HCT116 (cell line): Measurements from ENCODE around the gene SOX9. TPM values are rescaled to one million over a fixed set of nuclear protein-coding genes. Genes with fewer than 3 reads are reported as not detected.
A peak's percentile ranks its signal among the peaks of the same experiment; 100 is the strongest.

Source experiments
- ATAC-seq: fragments of 200-7000 bp; cut with Tn5 transposase; 2 replicates; pipeline ENCODE4 v1.9.1; 2020; ENCODE audit warnings: mild to moderate bottlenecking, moderate library complexity
- BruUV-seq: library from RNA; stranded (reverse); fragments of 400-500 nt; replicated peaks from 2 replicates; lab custom pipeline; 2021; lab: Mats Ljungman, UMichigan
- CTCF ChIA-PET: fragments of 300-600 bp; sonication (Branson Sonifier 250); formaldehyde crosslinking; loops from one replicate; lab custom pipeline; 2021; ENCODE audit warnings: antibody characterized with exemption; lab: Charles Lee
- POLR2A ChIA-PET: fragments of 300-600, 350-600 bp; sonication (Branson Sonifier 250); formaldehyde crosslinking; loops from one replicate; lab custom pipeline; 2021; ENCODE audit warnings: antibody characterized with exemption; lab: Charles Lee
- RAD21 ChIA-PET, 2 experiments: fragments of 300-600 bp; sonication (Branson Sonifier 250); formaldehyde crosslinking; loops; one replicate each; lab custom pipeline; 2023; ENCODE audit warnings: low total read pairs in 2 of 2; ENCODE audit not compliant: uncharacterized antibody in 2 of 2, unreplicated experiment in 2 of 2, low non-redundant PET in 1 of 2; lab: Charles Lee
- DNase-seq: peaks from one replicate; pipeline ENCODE4 v3.0.0-alpha.2; 2010; ENCODE audit warnings: low read depth, low spot score
- H2AFZ ChIP-seq: fragments of 200-600 bp; shearing (Covaris generic), sonication (generic); 2 replicates; pipeline ENCODE4 v1.6.1; 2017; ENCODE audit warnings: low read depth, mixed run types, mixed read lengths, antibody characterized with exemption, low read length; ENCODE audit not compliant: poor library complexity, severe bottlenecking
- H3K27ac ChIP-seq: 2 replicates; pipeline ENCODE4 v1.5.1; 2012; ENCODE audit warnings: low read depth, low read length
- H3K27me3 ChIP-seq: fragments of 200-600 bp; sonication (generic); 2 replicates; pipeline ENCODE4 v1.6.1; 2016; ENCODE audit warnings: mixed run types, low read length, mixed read lengths; ENCODE audit not compliant: insufficient read depth
- H3K36me3 ChIP-seq, 2 experiments: fragments of 200-500 bp in 1 of 2; fragments of 200-600 bp in 1 of 2; sonication (Bioruptor generic) in 1 of 2; sonication (generic) in 1 of 2; 2 replicates each; pipeline versions ENCODE4 v1.5.1 to v1.6.1; 2014 to 2016; ENCODE audit warnings: low read length in 2 of 2, inconsistent platforms in 1 of 2, mixed read lengths in 1 of 2, mixed run types in 1 of 2; ENCODE audit not compliant: insufficient read depth in 2 of 2, control insufficient read depth in 1 of 2
- H3K4me1 ChIP-seq, 2 experiments: fragments of 200-600 bp in 1 of 2; sonication (generic) in 1 of 2; 2 replicates each; pipeline versions ENCODE4 v1.5.1 to v1.6.1; 2012 to 2017; ENCODE audit warnings: low read length in 2 of 2, inconsistent platforms in 1 of 2, mild to moderate bottlenecking in 1 of 2, mixed read lengths in 1 of 2, mixed run types in 1 of 2, moderate library complexity in 1 of 2; ENCODE audit not compliant: insufficient read depth in 2 of 2, control insufficient read depth in 1 of 2
- H3K4me2 ChIP-seq: fragments of 200-600 bp; sonication (generic); 2 replicates; pipeline ENCODE4 v1.6.1; 2017; ENCODE audit warnings: mixed run types, low read length, mixed read lengths
- H3K4me3 ChIP-seq, 2 experiments: fragments of 200-600 bp in 1 of 2; sonication (generic) in 1 of 2; replicated peaks in 1 of 2; 2 replicates each; pipeline ENCODE4 v1.5.1; 2011 to 2016; ENCODE audit warnings: low read length in 2 of 2, control low read depth in 1 of 2, low read depth in 1 of 2, mild to moderate bottlenecking in 1 of 2, mixed read lengths in 1 of 2, mixed run types in 1 of 2
- H3K79me2 ChIP-seq: fragments of 200-600 bp; sonication (generic); 2 replicates; pipeline ENCODE4 v1.6.1; 2017; ENCODE audit warnings: mild to moderate bottlenecking, mixed run types, low read length, moderate library complexity, mixed read lengths; ENCODE audit not compliant: insufficient read depth
- H3K9ac ChIP-seq: fragments of 200-600 bp; sonication (generic); 2 replicates; pipeline ENCODE4 v1.6.1; 2016; ENCODE audit warnings: low read length, mixed read lengths
- H3K9me2 ChIP-seq: fragments of 200-600 bp; sonication (generic), shearing (Covaris generic); 2 replicates; pipeline ENCODE4 v1.6.1; 2017; ENCODE audit warnings: mixed run types, mild to moderate bottlenecking, moderate library complexity; ENCODE audit not compliant: insufficient read depth
- H3K9me3 ChIP-seq, 2 experiments: fragments of 200-500 bp in 1 of 2; fragments of 200-600 bp in 1 of 2; sonication (Bioruptor generic) in 1 of 2; sonication (generic) in 1 of 2; 2 replicates each; pipeline ENCODE4 v1.6.1; 2014 to 2017; ENCODE audit warnings: low read length in 2 of 2, mixed read lengths in 2 of 2, inconsistent platforms in 1 of 2, low read depth in 1 of 2, mild to moderate bottlenecking in 1 of 2, mixed run types in 1 of 2, moderate library complexity in 1 of 2; ENCODE audit not compliant: control insufficient read depth in 1 of 2, insufficient read depth in 1 of 2
- H4K20me1 ChIP-seq: fragments of 200-600 bp; sonication (generic), shearing (Covaris generic); 2 replicates; pipeline ENCODE4 v1.6.1; 2017; ENCODE audit warnings: mixed run types, mild to moderate bottlenecking, moderate library complexity; ENCODE audit not compliant: insufficient read depth
- CBX3 ChIP-seq: IDR thresholded peaks from 2 replicates; pipeline ENCODE4 v1.6.1; 2012; ENCODE audit warnings: low read depth
- CEBPB ChIP-seq: IDR thresholded peaks from 2 replicates; pipeline ENCODE4 v1.6.1; 2012; ENCODE audit warnings: low read depth
- CTCF ChIP-seq, 3 experiments: fragments of 200-600 bp in 1 of 3; sonication (generic) in 1 of 3; IDR thresholded peaks in 2 of 3; conservative IDR thresholded peaks in 1 of 3; 2 replicates each; pipeline ENCODE4 v1.5.1; 2012 to 2017; ENCODE audit warnings: low read depth in 2 of 3, low read length in 2 of 3, antibody characterized with exemption in 1 of 3, borderline replicate concordance in 1 of 3, control low read depth in 1 of 3, mild to moderate bottlenecking in 1 of 3, mixed read lengths in 1 of 3, mixed run types in 1 of 3, moderate library complexity in 1 of 3; ENCODE audit not compliant: insufficient read depth in 1 of 3
- EGR1 ChIP-seq: IDR thresholded peaks from 2 replicates; pipeline ENCODE4 v1.6.1; 2012; ENCODE audit warnings: low read depth
- EZH2phosphoT487 ChIP-seq: fragments of 200-600 bp; IDR thresholded peaks from 2 replicates; pipeline ENCODE4 v1.6.1; 2018; ENCODE audit warnings: antibody characterized with exemption, borderline replicate concordance
- FOSL1 ChIP-seq: IDR thresholded peaks from 2 replicates; pipeline ENCODE4 v1.6.1; 2012; ENCODE audit warnings: low read depth
- MAX ChIP-seq: IDR thresholded peaks from 2 replicates; pipeline ENCODE4 v1.6.1; 2012
- POLR2A ChIP-seq: IDR thresholded peaks from 2 replicates; pipeline ENCODE4 v1.7.0; 2011; ENCODE audit warnings: borderline replicate concordance; ENCODE audit not compliant: insufficient read depth, insufficient read length; ENCODE audit errors: extremely low read depth
- RAD21 ChIP-seq: IDR thresholded peaks from 2 replicates; pipeline ENCODE4 v1.6.1; 2012; ENCODE audit warnings: low read depth, mild to moderate bottlenecking
- SIN3A ChIP-seq: IDR thresholded peaks from 2 replicates; pipeline ENCODE4 v1.6.1; 2012; ENCODE audit warnings: low read depth
- SP1 ChIP-seq: IDR thresholded peaks from 2 replicates; pipeline ENCODE4 v1.6.1; 2012; ENCODE audit warnings: low read depth
- TCF7L2 ChIP-seq: IDR thresholded peaks from 2 replicates; pipeline ENCODE4 v1.7.0; 2011; ENCODE audit warnings: borderline replicate concordance, inconsistent platforms; ENCODE audit not compliant: insufficient read depth, insufficient read length; ENCODE audit errors: extremely low read depth
- YY1 ChIP-seq: IDR thresholded peaks from 2 replicates; pipeline ENCODE4 v1.6.1; 2011; ENCODE audit warnings: low read length, low read depth, moderate library complexity, mild to moderate bottlenecking; ENCODE audit not compliant: insufficient replicate concordance; ENCODE audit errors: extremely low read depth
- intact Hi-C: fragments of 100-400 bp; cut with micrococcal nuclease; formaldehyde crosslinking; loops from 2 replicates; pipeline ENCODE4 v1.10.0; 2022
- total RNA-seq: library from RNA; stranded (reverse); gene quantifications from one replicate; pipeline ENCODE4 v1.2.1, GENCODE V29; 2021; ENCODE audit not compliant: unreplicated experiment
- TF ChIP-seq, protein P1 (sequence below): IDR thresholded peaks from 2 replicates; pipeline ENCODE4 v1.6.1; 2012; ENCODE audit warnings: low read depth

SOX9 gene
- total RNA-seq, 1 experiment from 2014 or later: 69.2 TPM

DNA sequence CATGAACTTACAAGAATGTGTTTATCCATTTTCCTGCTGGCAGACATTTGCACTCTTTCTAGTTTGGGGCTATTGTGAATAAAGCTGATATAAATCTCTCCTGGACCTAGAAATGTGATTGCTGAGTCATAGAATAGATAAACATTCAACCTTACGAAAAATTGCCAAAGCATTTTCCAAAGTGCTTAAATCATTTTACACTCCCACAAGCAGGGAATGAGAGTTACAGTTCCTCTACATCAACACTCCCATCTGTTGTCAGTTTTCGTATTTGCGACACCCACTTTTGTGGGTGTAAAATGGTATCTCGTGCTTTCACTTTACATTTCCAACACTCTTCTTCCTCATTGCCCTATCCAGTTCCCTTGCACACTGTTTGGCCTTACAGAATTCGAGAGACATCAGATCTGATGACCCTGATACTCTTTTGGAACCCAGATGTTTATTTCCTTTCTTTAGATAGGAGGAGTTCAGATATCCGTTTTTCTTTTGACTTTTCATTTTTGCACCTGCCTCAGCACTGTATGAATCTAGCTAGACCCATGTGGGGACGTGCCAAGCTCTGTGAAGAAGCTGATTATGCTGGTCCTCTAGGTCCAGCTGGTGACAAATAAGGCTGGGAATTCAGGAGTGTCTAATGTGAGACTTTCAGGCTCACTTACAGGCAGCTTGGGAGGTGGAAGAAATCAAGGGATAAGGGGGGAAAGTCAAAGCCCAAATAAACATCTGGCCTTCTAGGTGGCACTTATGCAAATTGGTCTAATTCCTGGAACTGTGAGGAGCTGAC, 14.0 kb downstream of the SOX9 start:
- ChIA-PET CTCF (interaction anchor here (2.6 kb wide), 1 partner anchor 296 kb away, joined by 10 read pairs; no protein-coding TSS in a partner anchor), RAD21 (no interaction called here), POLR2A (no interaction called here)
- no peaks in the 10 kb centered on the region for H3K9me3 ChIP-seq
- H3K27ac ChIP-seq: no peak overlapping the region
- no peaks in the 10 kb centered on the region for H4K20me1 ChIP-seq
- H3K4me3 ChIP-seq: no peak overlapping the region
- H2AFZ ChIP-seq: peak overlapping the region; percentile 11
- no peaks in the 10 kb centered on the region for H3K9me2 ChIP-seq
- no TSS peak for BruUV-seq
- no peaks in the 10 kb centered on the region for H3K79me2 ChIP-seq
- peak overlapping the region; percentile 14; the same call in 1 of the 2 replicates for H3K4me2 ChIP-seq
- no peak overlapping the region for H3K9ac ChIP-seq
- DNase-seq: no peak
- ATAC-seq: no peak
- H3K36me3 ChIP-seq: no peaks in the 10 kb centered on the region
- H3K27me3 ChIP-seq: peaks cover 11% of the 10 kb centered on the region; the same call in 1 of the 2 replicates
- TF ChIP-seq CTCF (IDR thresholded peaks at IDR 0.05 in 2 of 3, conservative IDR thresholded peaks at IDR 0.05 in 1 of 3; ENCODE audit: borderline replicate concordance in 1 of 3, insufficient read depth in 1 of 3, low read depth in 2 of 3, low read length in 2 of 3): no peak
- TF ChIP-seq POLR2A: no peak
- no peak for TF ChIP-seq TCF7L2
- TF ChIP-seq MAX: no peak
- TF ChIP-seq CBX3: no peak
- no peak for TF ChIP-seq SP1
- no peak for TF ChIP-seq FOSL1
- TF ChIP-seq CEBPB: no peak
- no peak for TF ChIP-seq RAD21
- TF ChIP-seq, protein P1, sequence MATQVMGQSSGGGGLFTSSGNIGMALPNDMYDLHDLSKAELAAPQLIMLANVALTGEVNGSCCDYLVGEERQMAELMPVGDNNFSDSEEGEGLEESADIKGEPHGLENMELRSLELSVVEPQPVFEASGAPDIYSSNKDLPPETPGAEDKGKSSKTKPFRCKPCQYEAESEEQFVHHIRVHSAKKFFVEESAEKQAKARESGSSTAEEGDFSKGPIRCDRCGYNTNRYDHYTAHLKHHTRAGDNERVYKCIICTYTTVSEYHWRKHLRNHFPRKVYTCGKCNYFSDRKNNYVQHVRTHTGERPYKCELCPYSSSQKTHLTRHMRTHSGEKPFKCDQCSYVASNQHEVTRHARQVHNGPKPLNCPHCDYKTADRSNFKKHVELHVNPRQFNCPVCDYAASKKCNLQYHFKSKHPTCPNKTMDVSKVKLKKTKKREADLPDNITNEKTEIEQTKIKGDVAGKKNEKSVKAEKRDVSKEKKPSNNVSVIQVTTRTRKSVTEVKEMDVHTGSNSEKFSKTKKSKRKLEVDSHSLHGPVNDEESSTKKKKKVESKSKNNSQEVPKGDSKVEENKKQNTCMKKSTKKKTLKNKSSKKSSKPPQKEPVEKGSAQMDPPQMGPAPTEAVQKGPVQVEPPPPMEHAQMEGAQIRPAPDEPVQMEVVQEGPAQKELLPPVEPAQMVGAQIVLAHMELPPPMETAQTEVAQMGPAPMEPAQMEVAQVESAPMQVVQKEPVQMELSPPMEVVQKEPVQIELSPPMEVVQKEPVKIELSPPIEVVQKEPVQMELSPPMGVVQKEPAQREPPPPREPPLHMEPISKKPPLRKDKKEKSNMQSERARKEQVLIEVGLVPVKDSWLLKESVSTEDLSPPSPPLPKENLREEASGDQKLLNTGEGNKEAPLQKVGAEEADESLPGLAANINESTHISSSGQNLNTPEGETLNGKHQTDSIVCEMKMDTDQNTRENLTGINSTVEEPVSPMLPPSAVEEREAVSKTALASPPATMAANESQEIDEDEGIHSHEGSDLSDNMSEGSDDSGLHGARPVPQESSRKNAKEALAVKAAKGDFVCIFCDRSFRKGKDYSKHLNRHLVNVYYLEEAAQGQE: no peak
- TF ChIP-seq YY1: no peak
- TF ChIP-seq EGR1: no peak
- no peak for TF ChIP-seq EZH2phosphoT487
- no peak for TF ChIP-seq SIN3A
- TF ChIP-seq, all 23 proteins: peak for 0
- peaks cover 16 to 34% of the 10 kb centered on the region in 2 experiments for H3K4me1 ChIP-seq
- intact Hi-C loops: no loop called here
